CD4-positive, alpha-beta T cell treated with Interleukin-17A for 4 hours (primary cell): ENCODE results near the gene HOXD12.

Source experiments
- DNase-seq: peaks from one replicate; pipeline ENCODE4 v3.0.0-alpha.2; 2020; ENCODE audit warnings: mixed read lengths

HOXD12 gene

DNA sequence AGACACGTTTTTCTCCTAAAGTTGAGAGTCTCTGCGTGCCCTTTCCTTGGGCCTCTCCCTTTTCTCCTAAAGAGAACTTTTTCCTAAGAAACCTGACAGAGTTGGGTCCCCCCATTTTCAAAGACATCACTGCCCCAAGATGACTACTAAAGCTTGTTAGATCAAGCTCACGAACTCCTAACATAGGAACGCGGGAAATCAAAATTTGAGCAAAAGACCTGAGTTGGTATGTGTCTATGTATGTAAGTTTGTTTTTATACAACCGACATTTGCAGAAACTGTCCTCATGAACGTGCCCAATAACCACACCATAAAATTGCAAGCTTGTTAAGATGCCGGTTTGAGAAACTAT, 5.7 kb upstream of the HOXD12 start:
- DNase-seq, result no peak

DNA sequence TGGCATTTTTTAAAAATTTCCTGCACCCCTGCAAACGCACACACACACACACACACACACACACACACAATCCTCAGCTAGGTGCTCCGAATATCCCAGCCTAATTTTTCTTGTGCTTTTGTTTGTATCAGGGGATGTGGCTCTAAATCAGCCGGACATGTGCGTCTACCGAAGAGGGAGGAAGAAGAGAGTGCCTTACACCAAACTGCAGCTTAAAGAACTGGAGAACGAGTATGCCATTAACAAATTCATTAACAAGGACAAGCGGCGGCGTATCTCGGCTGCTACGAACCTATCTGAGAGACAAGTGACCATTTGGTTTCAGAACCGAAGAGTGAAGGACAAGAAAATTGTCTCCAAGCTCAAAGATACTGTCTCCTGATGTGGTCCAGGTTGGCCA, 5.2 kb upstream of the HOXD12 start:
- DNase-seq, result no peak

DNA sequence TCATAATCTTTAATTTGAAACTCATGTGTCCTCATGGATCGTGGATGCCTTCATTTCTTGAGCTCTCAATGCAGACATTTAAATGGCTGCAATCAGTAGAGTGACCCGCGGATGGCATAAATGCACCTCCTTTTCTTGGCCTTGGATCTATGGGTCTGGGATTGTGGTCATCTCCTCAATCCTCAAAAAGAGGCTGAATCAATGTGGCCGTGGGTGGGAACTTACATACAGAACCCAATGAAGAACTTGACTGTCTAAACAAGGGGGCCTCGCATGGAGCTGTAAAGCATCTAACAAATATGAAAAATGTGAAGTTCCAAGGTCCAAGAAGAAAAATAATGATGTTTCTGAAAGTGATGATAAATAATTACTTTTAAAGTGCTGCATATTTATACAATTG, 4.2 kb upstream of the HOXD12 start:
- DNase-seq, result no peak

DNA sequence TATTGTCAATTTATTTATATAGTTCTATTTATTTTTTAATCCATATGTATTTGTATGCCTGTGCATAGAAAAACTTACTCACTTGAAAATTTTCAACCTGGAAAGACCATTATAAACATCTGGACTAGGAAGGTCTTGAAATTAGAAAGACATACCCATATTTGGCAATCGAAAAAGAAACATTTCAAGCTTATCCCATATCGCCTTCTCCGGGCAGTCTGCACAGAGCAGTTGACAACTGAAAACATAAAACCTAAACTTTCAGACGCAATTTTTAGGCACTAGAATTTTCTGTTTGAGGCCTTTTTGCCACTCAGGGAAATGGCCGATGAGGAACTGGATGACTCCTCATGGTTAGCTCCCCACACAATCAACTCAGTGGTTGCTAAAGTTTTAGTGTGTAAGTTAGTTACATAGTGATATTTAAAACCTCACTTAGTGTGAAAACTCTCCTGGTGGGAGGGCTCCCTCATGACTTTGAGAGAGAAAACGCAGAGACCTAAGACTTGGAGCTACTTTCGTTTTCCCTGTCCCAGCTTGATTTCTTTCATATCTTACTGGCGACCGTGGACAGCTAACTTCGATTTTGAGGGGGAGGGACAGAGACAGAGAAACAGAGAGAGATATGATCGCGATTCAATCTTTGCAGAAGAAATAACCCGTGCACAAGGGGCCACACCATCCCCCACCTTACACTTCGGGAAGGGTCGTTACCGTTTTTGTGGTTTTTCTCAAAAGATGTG, 3.2 kb upstream of the HOXD12 start:
- DNase-seq, result no peak

DNA sequence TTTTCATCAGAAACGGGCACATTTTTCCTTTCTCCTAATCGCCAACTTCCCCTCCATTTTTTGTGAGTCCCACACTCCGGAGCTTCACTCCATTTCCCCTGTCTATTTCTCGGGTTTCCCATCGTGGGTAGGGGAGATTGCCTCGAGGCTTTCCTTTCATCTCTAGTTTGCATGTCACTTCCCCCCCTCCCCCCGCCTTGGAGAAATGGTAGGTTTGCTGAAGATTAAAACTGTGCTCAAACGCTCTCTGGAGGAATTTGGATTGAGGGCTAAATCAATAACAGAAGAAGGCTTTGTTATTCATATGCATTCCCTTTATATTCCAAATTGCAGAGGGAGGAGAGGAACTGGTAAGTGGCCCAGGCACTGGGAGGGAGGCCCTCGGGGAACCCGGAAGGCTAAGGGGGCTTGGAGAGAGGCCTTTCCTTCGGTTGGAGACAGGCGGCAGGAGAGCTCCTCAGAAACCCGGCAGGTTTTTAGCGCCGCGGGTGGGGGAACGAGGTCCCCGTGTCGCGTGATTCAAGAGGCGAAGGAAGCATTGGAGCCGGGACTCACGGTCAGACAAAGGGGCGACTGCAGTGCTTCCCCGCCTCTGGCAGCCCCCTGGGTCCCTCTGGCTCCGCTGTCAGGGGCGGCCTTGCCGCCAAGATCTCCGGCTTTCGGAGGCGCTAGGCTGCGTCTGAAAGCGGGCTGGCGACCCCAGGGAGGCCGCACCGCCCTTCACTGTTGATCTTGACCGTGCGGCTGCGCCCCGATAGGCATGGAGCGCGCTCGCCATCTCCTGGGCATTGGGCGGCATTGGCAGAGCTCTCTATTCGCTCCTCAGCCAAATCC, 2.4 kb upstream of the HOXD12 start:
- DNase-seq, result peak; percentile 66

DNA sequence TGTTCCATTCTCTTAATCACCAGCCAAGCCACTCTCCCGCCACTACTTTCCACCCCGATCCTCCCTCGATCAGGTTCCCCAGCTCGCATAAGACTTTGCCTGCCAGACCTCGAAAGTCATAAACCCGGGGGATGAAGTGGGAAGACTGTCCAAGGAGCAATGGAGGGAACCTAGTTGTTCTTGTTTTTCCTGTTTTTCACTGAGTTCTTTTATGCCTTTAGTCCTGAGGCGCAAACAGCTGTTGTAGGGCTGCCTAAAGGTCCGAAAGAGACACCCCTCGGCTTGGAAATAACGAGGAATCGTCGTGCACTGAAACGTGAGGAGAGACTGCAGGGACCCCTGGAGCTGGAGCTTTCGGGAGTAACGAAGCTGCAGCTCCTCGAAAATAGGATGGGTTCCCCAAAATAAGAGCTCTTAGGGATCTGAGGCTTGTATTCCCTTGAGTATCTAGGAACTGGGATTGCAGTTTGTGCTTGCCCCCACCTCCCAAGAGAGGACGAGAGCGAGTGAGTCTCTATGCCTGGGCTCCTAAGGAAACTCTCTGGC, 1.7 kb upstream of the HOXD12 start:
- DNase-seq, result no peak

DNA sequence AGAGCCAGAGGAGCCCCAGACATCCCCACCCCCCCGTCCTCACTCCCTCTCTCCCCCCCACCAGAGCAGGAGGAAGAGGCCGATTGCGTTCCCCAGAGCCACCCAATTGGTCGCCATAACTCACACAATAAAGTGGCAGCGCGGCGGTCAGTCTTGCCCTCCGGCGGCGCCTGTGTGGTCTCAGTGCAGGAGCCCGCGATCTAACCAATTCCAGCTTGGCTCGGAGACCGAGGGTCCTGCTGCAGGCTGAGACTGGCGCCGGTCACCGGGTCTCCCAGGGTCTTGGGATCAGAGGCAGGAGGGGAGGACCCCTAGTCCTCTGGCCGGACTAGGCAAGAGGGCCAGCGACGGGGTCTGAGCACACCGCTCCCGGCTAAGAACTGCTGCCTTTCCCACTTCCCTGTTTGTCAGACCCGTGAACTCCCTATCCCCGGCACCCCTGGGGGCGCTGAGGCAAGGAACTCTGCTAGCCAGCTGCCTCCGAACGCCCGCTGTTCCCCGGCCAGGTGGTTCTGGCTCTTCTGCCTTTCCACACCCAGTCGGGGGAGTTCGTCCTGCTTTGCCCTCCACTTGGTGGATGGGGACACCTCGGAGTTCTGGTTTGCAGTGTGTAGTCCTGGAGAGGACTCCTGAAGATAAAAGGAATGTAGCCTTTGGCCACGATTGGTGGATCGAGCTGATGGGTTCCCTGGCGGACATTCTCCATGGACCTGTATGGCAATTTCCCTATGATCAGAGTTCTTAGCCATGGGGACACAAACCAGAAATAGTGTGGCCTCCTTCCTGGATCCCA, 1.0 kb upstream of the HOXD12 start:
- no peak for DNase-seq

DNA sequence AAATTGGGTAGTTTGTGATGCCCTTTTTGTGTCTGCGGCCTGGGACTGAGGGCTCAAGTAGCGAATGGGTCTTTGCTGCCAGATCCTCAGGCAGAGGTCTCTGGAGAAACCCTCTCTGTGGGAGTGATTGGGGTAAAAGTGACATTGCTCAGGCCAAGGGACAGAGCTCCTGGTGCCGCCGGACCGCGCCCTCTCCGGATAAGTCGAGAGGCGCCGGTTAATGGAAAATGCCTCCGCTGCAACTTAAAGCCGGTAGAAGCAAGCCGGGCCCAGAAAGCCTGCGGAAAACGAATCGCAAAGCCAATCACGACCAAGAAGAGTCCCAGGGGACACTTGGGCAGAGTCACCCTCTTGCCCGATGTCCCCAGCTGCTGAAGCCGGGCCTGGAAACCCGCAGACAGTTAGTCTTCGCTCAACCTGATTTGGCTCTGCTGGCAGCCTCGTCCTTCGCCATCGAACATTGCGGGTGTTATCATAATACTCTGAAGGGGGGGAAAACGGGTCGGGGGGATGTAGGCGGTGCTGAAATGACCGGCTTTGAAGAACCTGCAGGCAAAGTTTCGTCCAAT, 352 bp upstream of the HOXD12 start:
- no peak for DNase-seq

DNA sequence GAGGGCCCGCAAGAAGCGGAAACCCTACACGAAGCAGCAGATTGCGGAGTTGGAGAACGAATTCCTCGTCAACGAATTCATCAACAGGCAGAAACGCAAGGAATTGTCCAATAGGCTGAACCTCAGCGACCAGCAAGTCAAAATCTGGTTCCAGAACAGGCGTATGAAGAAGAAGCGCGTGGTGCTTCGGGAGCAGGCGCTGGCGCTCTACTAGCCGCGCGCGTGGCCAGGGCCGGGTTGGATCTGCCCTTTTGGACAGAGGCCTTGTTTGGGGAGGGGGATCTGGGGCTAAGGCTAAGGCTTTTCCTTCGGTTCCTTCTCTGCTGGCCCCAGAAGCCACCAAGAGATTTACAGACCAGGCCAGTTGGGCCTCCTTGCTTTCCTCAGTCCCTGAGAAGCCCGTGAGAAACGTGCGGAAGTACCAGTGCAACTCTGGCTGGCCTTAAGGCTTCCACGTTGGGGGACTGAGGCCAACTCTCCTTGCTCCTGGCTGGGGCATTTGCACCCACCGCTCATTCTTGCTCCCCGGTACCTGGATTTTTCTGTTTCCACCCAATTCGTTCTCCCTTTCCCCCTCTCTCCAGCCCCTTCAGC, 1.0 kb downstream of the HOXD12 start:
- DNase-seq, result no peak

DNA sequence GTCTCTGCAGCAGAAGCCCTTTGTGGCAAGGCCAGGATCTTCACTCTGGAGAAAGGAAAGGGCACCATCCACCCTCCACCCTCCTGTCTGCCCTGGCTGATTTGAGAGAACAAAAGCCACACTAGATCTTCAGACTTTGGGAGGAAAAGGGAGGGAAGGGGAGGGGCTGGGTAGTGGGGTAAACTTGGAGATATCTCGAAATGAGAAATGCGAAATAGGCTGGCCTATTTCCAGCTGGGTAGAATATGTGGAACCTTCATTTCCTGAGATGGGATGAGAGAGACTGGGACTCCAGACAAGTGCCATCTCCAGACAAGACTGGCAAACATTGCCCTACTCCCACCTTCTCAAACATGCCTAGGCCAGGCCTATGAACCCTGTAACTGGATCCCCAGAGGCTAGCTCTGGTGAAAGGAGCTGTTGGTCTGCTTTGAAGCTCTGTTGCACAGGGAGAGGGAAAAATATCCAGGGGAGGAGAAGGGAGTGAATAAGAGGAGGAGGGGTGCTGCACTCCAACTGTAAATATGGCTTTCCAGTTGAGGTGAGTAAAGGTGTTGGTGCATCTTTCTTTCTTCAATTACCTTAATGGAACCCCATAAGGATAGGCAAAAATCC, 1.7 kb downstream of the HOXD12 start:
- DNase-seq, result no peak

DNA sequence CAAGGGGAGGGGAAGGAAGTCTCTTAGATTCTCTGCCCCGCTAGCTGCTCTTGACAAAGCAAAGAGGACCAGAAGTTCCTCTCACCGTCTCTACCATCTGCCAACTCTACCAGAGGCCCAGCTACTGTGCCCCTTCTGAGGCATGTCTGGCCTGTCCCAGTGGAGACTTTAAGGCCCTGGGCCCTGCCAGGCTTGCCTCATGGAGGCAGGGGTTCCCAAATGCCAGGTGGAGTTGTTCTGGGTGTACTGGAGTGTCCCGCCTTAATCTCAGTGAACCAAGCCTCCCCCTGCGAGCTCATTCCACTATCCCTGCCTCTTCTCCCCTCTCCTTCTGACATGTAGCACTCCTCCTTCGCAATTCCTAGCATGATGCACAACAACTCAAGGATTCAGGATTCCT, 2.2 kb downstream of the HOXD12 start:
- no peak for DNase-seq

DNA sequence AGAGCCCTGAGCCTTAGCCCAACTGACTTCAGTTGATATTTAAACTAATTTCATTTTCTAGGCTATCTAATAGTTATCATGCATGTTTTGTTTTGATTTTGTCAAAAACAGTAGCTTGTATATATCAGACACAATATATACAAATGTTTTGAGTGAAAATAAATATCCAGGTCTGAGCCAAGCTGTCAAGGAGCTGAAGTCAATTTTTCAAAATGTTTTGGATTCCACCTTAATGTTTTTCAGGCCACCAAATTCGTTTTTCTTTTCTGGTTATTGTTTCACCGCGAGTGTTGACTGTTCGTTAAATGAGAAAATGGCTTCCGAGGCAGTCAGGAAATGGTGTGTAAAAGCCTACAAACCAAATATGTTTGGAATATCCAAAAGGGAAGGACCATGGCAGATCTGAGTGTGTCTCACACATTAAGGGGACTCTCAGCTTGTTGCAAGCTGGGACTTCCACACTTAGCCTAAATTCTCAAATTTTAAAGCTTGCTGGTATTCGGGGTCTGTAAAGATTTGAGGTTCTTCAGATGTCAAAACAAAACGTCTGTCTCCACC, 2.8 kb downstream of the HOXD12 start:
- no peak for DNase-seq

DNA sequence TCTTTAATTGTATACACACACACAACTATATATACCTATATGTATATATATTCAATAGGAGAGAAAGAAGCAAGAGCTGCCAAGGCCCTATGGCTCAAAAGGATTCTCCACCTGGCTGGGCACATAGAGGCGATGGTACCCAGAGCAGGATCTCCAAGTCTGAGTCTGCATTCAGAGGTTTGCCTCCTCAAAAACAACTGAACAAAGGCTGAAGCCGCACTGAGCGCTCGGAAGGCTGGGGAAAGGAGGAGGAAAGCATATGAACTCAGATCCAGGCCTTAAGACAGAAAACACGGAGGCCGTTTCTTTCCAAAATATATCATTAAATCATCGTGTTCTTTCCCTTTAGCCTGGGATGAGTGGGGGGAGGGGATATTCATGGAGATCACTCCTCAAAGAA, 3.6 kb downstream of the HOXD12 start:
- DNase-seq, result no peak

DNA sequence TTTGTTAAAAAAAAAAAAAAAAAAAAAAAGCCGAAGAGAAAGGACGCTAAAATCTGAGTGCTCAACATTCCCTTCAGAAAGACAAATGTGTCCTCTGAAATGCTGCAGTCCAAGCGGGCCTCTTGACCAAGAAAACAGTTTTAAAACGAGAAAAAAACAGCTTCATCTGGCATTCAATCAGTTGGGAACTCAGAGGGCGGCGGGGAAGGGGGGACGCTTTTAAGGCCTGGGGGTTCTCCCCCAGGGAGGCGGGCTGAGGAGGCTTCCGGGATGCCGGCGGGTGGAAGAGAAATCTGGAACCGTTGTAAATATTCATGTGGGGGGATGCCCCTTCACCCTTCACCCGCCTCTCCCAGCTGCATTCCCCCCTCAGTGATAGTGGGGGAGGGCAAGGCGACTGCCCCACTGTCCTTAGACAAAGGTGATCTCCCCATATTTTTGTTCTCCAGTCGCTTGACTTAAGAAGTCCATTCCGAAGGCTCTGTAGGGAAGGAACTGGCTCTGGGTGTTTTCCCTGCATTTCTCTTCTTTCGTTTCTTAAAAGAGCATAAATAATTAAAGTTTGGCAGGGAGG, 4.2 kb downstream of the HOXD12 start:
- no peak for DNase-seq

DNA sequence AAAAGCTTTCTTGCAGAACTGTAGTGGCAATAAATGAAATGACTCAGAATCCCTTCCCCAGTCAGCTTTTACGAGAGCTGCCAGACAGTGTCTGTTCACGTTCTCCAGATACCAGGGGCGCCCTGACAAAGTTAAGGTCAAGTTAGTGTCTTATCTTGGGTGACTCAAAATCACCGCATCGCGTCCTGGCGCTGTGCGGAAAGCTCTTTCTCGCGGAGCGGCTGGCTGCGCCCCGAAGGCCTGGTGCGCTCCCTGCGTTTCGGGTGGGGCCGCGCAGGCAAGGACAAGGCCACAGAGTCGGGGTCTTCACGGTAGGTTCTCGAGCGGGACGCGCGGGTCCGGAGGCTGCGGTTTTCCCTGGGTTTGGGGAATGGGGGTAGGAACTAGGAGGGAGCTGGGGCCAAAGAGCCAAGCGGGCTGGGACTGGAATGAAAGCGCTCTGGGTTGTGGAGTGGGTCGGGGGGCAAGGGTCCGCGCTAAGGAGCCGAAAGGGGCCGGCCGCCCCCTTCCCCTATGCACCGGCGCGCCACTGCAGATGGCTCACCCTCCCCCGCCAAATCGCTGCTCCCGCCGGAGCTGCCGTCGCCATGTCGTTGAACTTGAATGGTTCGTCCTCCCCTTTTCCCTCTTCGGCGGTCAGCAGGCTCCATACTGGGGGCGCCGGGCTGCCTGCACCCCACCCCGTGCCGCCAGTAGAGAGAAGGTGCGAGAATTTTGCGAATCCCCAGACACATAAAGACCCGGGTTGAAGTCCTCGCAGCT, 4.9 kb downstream of the HOXD12 start:
- DNase-seq, result no peak

DNA sequence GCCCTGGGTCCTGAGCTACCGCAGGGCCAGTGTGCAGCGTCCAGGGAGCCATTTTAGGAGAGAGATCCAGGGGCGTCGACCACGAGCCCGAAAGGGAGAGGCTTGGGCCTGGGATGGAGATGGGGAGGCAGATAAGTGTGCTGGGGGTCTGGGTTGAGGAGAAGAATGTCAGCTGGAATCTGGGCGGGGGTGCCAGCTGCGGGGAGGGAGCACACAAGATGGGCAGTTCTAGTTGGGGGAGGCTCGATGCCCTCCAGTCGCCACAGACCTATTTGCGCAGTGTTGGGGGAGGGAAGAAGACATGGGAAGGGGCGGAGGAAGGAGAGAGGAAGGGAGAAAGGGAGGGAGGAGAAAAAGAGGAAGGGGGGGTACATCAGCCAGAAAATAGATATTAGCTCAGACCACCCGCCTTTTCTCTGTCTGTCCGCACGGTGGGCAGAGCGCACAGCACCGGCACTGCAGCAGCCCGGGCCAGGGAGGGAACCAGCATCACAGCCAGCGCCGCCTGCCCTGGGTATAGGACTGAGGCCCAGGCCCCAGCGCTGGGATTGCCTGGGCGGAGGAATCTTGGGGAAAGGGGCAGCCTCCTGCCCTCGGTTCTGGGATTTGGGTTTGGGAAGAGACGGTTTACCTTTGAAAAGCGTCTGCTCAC, 5.6 kb downstream of the HOXD12 start:
- DNase-seq, result no peak

DNA sequence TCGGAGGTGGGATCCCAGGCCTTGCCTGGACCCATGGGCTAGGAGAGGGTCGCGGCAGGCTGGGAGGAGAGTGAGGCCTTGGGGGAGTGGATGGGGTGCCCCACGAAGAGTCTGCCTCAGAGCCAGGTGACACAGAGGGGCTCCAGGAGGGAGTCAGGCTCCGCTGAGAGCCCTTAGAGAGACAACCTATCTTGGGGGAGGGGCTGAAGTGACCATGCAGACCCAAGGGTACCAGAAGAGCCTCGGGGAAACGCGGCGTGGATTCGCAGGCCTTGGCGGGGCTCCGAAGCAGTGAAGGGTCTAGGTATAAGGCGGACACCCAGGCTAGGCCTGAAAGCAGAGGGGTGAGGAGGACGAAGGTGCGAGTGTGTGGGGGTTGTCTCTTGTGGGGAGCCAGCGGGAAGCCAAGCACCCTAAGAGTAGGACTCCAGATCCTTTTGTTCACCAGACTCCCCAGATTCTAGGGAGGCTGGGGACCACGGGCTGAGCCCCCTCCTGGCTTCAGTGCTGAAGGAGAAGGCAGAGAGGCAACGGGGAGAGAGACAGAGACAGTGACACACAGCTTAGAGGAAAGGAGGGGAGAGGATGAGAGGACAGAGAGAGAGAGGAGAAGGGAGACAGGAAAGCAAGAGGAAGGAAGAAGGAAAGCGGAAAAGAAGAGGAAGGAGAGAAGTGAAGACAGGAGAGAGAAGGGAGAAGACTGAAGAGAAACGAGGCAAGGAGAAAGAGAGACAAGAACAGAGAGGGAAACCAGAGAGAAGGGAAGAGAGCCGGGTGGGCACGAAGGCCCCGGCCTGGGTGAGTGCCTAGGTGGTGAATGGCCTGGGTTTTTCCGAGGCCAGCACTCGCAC, 6.4 kb downstream of the HOXD12 start:
- no peak for DNase-seq

DNA sequence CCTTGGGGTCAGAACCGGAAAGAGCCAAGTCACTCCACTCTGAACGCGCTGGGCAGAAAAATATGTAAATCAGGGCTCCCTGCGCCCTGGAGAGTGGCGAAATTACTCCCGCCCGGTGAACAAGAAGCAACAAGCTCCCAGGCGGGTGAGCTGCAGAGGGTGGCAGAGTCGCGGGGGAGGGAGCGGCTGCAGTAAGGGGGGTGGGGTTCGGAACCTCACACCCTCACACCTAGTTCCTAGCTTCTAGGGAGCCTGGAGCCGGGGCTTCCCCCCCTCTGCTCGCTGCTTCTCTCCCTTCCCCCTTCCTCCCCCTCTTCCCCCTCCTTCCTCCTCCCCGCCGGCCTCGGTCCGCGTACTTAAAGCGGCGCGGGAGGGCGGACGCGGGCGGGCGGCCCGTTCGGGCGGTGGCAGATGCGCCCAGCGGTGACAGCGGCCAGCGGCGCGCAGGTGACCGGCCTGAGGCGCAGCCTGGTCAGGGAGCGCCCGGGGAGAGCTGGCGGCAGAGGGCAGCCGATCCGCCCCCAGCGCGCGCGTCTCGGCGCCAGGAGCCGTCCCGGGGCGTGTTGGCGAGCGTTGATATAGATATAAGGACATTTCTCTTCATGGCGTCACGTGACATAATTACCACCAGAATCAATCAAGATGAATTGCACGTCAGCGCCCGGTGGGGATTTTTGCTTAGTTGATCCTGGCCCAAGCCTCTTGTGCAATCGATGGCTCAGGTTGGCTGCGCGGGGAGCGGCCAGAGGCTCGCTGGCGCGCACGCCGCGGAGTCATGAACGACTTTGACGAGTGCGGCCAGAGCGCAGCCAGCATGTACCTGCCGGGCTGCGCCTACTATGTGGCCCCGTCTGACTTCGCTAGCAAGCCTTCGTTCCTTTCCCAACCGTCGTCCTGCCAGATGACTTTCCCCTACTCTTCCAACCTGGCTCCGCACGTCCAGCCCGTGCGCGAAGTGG, 7.3 kb downstream of the HOXD12 start, which contains the start of gene HOXD11:
Gene HOXD11, plus strand, starts transcription at position 700 of the 959 bp plus-strand sequence. Its CDS starts 76 bp downstream, at position 776.
- no peak for DNase-seq
